ENCODE measurements around the gene CCDC187. TPM values are rescaled to one million over a fixed set of nuclear protein-coding genes. Genes with fewer than 3 reads are reported as not detected.

Gene CCDC187
- total and polyA plus RNA-seq, 2 of the 8 experiments (the other 6 are each of a cell fraction or from before 2014, with no cell fraction given) = 0.02 TPM; not detected in 1

- Histone ChIP-seq H3K4me3 (ENCODE audit: extremely low read depth in 1 of 4, insufficient read depth in 2 of 4, low read depth in 3 of 4, low read length in 4 of 4) (no peak overlapping the region), H3K27ac (ENCODE audit: low read depth, low read length) (no peak overlapping the region), H3K27me3 (replicated peaks in 1 of 4; ENCODE audit: control insufficient read depth in 3 of 4, extremely low read depth in 1 of 4, insufficient read depth in 3 of 4, low read length in 3 of 4) (no peaks in the 10 kb centered on the region), H3K4me1 (replicated peaks in 1 of 4; ENCODE audit: control insufficient read depth in 3 of 4, insufficient read depth in 4 of 4, low read length in 3 of 4) (peaks cover 0 to 4% (median 2%) of the 10 kb centered on the region in 4 experiments; a peak in 3 of 7 replicates), H3K9ac (replicated peaks in 1 of 4; ENCODE audit: extremely low read depth in 1 of 4, low read depth in 3 of 4, low read length in 3 of 4) (no peak overlapping the region), H3K4ac (replicated peaks; ENCODE audit: insufficient read length, low read depth, low read length) (peak overlapping the region; percentile 69), H4K20me1 (replicated peaks in 1 of 2; ENCODE audit: control insufficient read depth in 1 of 2, insufficient read depth in 2 of 2, low read length in 2 of 2) (no peaks in the 10 kb centered on the region), H2BK120ac (replicated peaks; ENCODE audit: low read depth, low read length) (no peak overlapping the region), H2BK15ac (ENCODE audit: low read length) (no peak overlapping the region; the same call in 1 of the 2 replicates), H2AFZ (ENCODE audit: low read length) (no peak overlapping the region), H3K79me2 (ENCODE audit: control insufficient read depth in 1 of 2, insufficient read depth in 2 of 2, low read length in 2 of 2) (no peaks in the 10 kb centered on the region), H3K4me2 (ENCODE audit: insufficient read depth in 1 of 2, low read depth in 2 of 2, low read length in 2 of 2) (no peak overlapping the region), H3K56ac (replicated peaks; ENCODE audit: insufficient read length, low read depth, low read length) (no peak overlapping the region), H3K9me3 (ENCODE audit: insufficient read depth in 2 of 2, low read depth in 1 of 2, low read length in 1 of 2) (no peaks in the 10 kb centered on the region), H2BK20ac (ENCODE audit: low read length) (no peak overlapping the region), H2AK5ac (ENCODE audit: low read depth, low read length) (no peak overlapping the region; the same call in 1 of the 2 replicates), H2BK5ac (ENCODE audit: low read depth, low read length) (0 out of 2 replicates have a peak overlapping the region, but pooled peaks have one; percentile 60), H3K79me1 (ENCODE audit: low read depth, low read length) (no peaks in the 10 kb centered on the region), H3K36me3 (ENCODE audit: control insufficient read depth in 2 of 4, insufficient read depth in 4 of 4, low read length in 3 of 4) (no peaks in the 10 kb centered on the region), H4K5ac (ENCODE audit: insufficient read length, low read depth, low read length) (no peak overlapping the region), H2BK12ac (ENCODE audit: low read depth, low read length) (peak overlapping the region; percentile 39; the same call in 1 of the 2 replicates), H4K91ac (replicated peaks; ENCODE audit: insufficient read length, low read length) (no peak overlapping the region), H3K18ac (ENCODE audit: extremely low read depth, low read length) (no peak overlapping the region), H3K23me2 (ENCODE audit: low read depth, low read length) (no peaks in the 10 kb centered on the region), H3K23ac (ENCODE audit: insufficient read length) (no peak overlapping the region), H4K8ac (ENCODE audit: extremely low read depth, insufficient read depth, low read length) (peak overlapping the region; percentile 65; the same call in 1 of the 2 replicates), H3K14ac (ENCODE audit: insufficient read length) (no peak overlapping the region)
- FAIRE-seq (no peak), DNase-seq (ENCODE audit: low read depth in 1 of 2, low spot score in 2 of 2) (no peak)
- ChIA-PET CTCF (ENCODE audit: partially characterized antibody) (interaction anchor here (0.6 to 5.2 kb wide), 25 partner anchors 8 to 314 kb away, joined by 3 to 40 read pairs (median 4); no protein-coding TSS in a partner anchor), POLR2A (ENCODE audit: partially characterized antibody) (no interaction called here)
- WGBS, 2 experiments (ENCODE audit: extremely low coverage in 1 of 2, insufficient coverage in 1 of 2, insufficient read length in 1 of 2, insufficient replicate concordance in 2 of 2, low coverage in 1 of 2, low lambda C conversion rate in 2 of 2, missing lambda C conversion rate in 1 of 2) = 85% methylated on average over 12 of the region's 14 CpGs; no CpG with 5 or more reads in 1 of the 2 experiments
- TF ChIP-seq EP300 (IDR thresholded peaks at IDR 0.05; ENCODE audit: borderline replicate concordance in 1 of 2, low read depth in 2 of 2, low read length in 2 of 2) = no peak
- TF ChIP-seq SUZ12 (IDR thresholded peaks at IDR 0.05; ENCODE audit: low read length) = no peak
- no peak for TF ChIP-seq EGR1 (IDR thresholded peaks at IDR 0.05; ENCODE audit: borderline replicate concordance, low read depth, low read length)
- no peak for TF ChIP-seq TCF12 (IDR thresholded peaks at IDR 0.05; ENCODE audit: low read depth, low read length)
- no peak for TF ChIP-seq ATF3 (IDR thresholded peaks at IDR 0.05; ENCODE audit: insufficient read depth, low read depth, low read length)
- no peak for TF ChIP-seq RFX5 (IDR thresholded peaks at IDR 0.05; ENCODE audit: borderline replicate concordance, low read depth, low read length)
- TF ChIP-seq SIRT6 (IDR thresholded peaks at IDR 0.05; ENCODE audit: low read length) = no peak
- TF ChIP-seq CBX5 (IDR thresholded peaks at IDR 0.05; ENCODE audit: low read depth, low read length) = no peak
- no peak for TF ChIP-seq JUND (IDR thresholded peaks at IDR 0.05; ENCODE audit: low read length)
These were observed 21.5 kb downstream of the CCDC187 start for GRCh38 chr9:136282272-136282861.
